H54 (cell line): ENCODE measurements around the gene DNAH10.

Experiments used
- DNase-seq: peaks from one replicate; pipeline ENCODE4 v3.0.0; 2011; ENCODE audit warnings: low spot score, mixed read lengths; ENCODE audit not compliant: insufficient read length
- FAIRE-seq: peaks from 3 replicates; lab custom pipeline; 2011; peaks lifted over from hg19 to GRCh38; lab: Jason Lieb, UNC
- POLR2A ChIP-seq: IDR thresholded peaks from 2 replicates; pipeline ENCODE4 v1.6.1; 2011; ENCODE audit warnings: low read depth, mild to moderate bottlenecking, low read length

DNAH10 gene

GRCh38 chr12:123963821-123964220, 201.7 kb downstream of the DNAH10 start:
- no peak for FAIRE-seq
- TF ChIP-seq POLR2A, result no peak
- no peak for DNase-seq

- FAIRE-seq (no peak), DNase-seq (no peak)
- no peak for TF ChIP-seq POLR2A
Observed at GRCh38 chr12:123965382-123965781, 203.3 kb downstream of the DNAH10 start.

GRCh38 chr12:123966596-123966995, 204.5 kb downstream of the DNAH10 start:
- no peak for TF ChIP-seq POLR2A
- FAIRE-seq (no peak), DNase-seq (no peak)

GRCh38 chr12:123967121-123967586, 205.1 kb downstream of the DNAH10 start:
- no peak for TF ChIP-seq POLR2A
- DNase-seq (no peak), FAIRE-seq (no peak)

- no peak for TF ChIP-seq POLR2A
- no peak for FAIRE-seq
- DNase-seq, result no peak
Observed at GRCh38 chr12:123971449-123971769, 209.3 kb downstream of the DNAH10 start.

GRCh38 chr12:123971770-123972456, 209.8 kb downstream of the DNAH10 start:
- TF ChIP-seq POLR2A, result no peak
- DNase-seq (peak; percentile 38), FAIRE-seq (peak; percentile 87)

- TF ChIP-seq POLR2A, result peak; percentile 72
- FAIRE-seq (no peak), DNase-seq (peak; percentile 95)
Observed at GRCh38 chr12:123972457-123973401, 210.6 kb downstream of the DNAH10 start, which contains the start of the genes CCDC92 and ZNF664. Gene CCDC92 (minus strand): TSS chr12:123972831. CDS start chr12:123944305, 28,526 bp downstream. Gene ZNF664 (plus strand): TSS chr12:123973215. CDS start chr12:124012145, 38,930 bp downstream.

GRCh38 chr12:123973552-123974341, 211.6 kb downstream of the DNAH10 start:
- FAIRE-seq (peak; percentile 23), DNase-seq (peak; percentile 30)

GRCh38 chr12:123976227-123976826, 214.2 kb downstream of the DNAH10 start:
- no peak for FAIRE-seq
- DNase-seq, result no peak

More at GRCh38 chr12:123973552-123974341, 211.6 kb downstream of the DNAH10 start:
- no peak for TF ChIP-seq POLR2A

GRCh38 chr12:123979566-123979965, 217.5 kb downstream of the DNAH10 start:
- TF ChIP-seq POLR2A, result no peak
- no peak for FAIRE-seq

More at GRCh38 chr12:123976227-123976826, 214.2 kb downstream of the DNAH10 start:
- no peak for TF ChIP-seq POLR2A

GRCh38 chr12:123982269-123982668, 220.2 kb downstream of the DNAH10 start:
- no peak for TF ChIP-seq POLR2A
- no peak for DNase-seq
- FAIRE-seq, result no peak

More at GRCh38 chr12:123979566-123979965, 217.5 kb downstream of the DNAH10 start:
- no peak for DNase-seq

GRCh38 chr12:123983822-123984485, 221.9 kb downstream of the DNAH10 start:
- FAIRE-seq (peak; percentile 58), DNase-seq (no peak)
- no peak for TF ChIP-seq POLR2A
